Mesendoderm (in vitro differentiated cells): ENCODE results near the gene ADAMTS17.
A peak's percentile ranks its signal among the peaks of the same experiment; 100 is the strongest.

Source experiments
- DNase-seq: peaks from one replicate; pipeline ENCODE4 v3.0.0; 2013
- H2AK5ac ChIP-seq: 2 replicates; pipeline ENCODE4 v1.6.1; 2013; ENCODE audit warnings: low read length, inconsistent platforms
- H2BK120ac ChIP-seq: 2 replicates; pipeline ENCODE4 v1.6.1; 2013; ENCODE audit warnings: low read depth, mild to moderate bottlenecking, low read length, moderate library complexity, mixed read lengths
- H2BK15ac ChIP-seq: replicated peaks from 2 replicates; pipeline ENCODE4 v1.6.1; 2013; ENCODE audit warnings: low read depth, mild to moderate bottlenecking, moderate library complexity
- H2BK5ac ChIP-seq: 2 replicates; pipeline ENCODE4 v1.6.1; 2013; ENCODE audit warnings: low read length, inconsistent platforms
- H3K18ac ChIP-seq: 2 replicates; pipeline ENCODE4 v1.6.1; 2013; ENCODE audit warnings: mild to moderate bottlenecking, low read length, mixed read lengths
- H3K23ac ChIP-seq: one replicate; pipeline ENCODE4 v1.6.1; 2013; ENCODE audit warnings: low read length
- H3K27ac ChIP-seq: 2 replicates; pipeline ENCODE4 v1.5.1; 2013; ENCODE audit warnings: low read depth, mild to moderate bottlenecking, inconsistent platforms, low read length, moderate library complexity
- H3K27me3 ChIP-seq: 2 replicates; pipeline ENCODE4 v1.6.1; 2013; ENCODE audit warnings: low read length, control low read depth, mild to moderate bottlenecking, inconsistent platforms; ENCODE audit not compliant: insufficient read depth, poor library complexity
- H3K36me3 ChIP-seq: 2 replicates; pipeline ENCODE4 v1.6.1; 2013; ENCODE audit warnings: low read length, inconsistent platforms; ENCODE audit not compliant: control insufficient read depth, insufficient read depth
- H3K4ac ChIP-seq: one replicate; pipeline ENCODE4 v1.6.1; 2013; ENCODE audit warnings: low read depth, mild to moderate bottlenecking, low read length, moderate library complexity
- H3K4me1 ChIP-seq: 2 replicates; pipeline ENCODE4 v1.6.1; 2013; ENCODE audit warnings: low read depth, low read length, inconsistent platforms; ENCODE audit not compliant: control insufficient read depth
- H3K4me2 ChIP-seq: 2 replicates; pipeline ENCODE4 v1.6.1; 2013; ENCODE audit warnings: low read length
- H3K4me3 ChIP-seq: 2 replicates; pipeline ENCODE4 v1.5.1; 2013; ENCODE audit warnings: mild to moderate bottlenecking, low read length
- H3K56ac ChIP-seq: one replicate; pipeline ENCODE4 v1.6.1; 2013; ENCODE audit warnings: low read length
- H3K79me1 ChIP-seq: 2 replicates; pipeline ENCODE4 v1.6.1; 2013; ENCODE audit warnings: low read length, inconsistent platforms
- H3K79me2 ChIP-seq: 2 replicates; pipeline ENCODE4 v1.6.1; 2013; ENCODE audit warnings: mild to moderate bottlenecking, low read length; ENCODE audit not compliant: control insufficient read depth, insufficient read depth
- H3K9ac ChIP-seq: 2 replicates; pipeline ENCODE4 v1.6.1; 2013; ENCODE audit warnings: low read length, inconsistent platforms
- H4K5ac ChIP-seq: one replicate; pipeline ENCODE4 v1.6.1; 2013; ENCODE audit warnings: low read length
- H4K8ac ChIP-seq: one replicate; pipeline ENCODE4 v1.6.1; 2013; ENCODE audit warnings: low read depth, mild to moderate bottlenecking, control low read depth, low read length, moderate library complexity
- WGBS: extraction: QIAGEN DNeasy Blood & Tissue Kit; methylation state at CpG from one replicate; pipeline ENCODE4 v1.1.7; 2013; ENCODE audit warnings: low lambda C conversion rate, missing lambda C conversion rate; ENCODE audit not compliant: insufficient coverage; ENCODE audit errors: extremely low coverage; 5-methylcytosine and 5-hydroxymethylcytosine counted together

ADAMTS17 gene

GRCh38 chr15:100154338-100154737, 187.4 kb downstream of the ADAMTS17 start:
- Histone ChIP-seq H3K18ac (no peak overlapping the region), H4K8ac (no peak overlapping the region), H2BK5ac (no peak overlapping the region), H3K23ac (no peak overlapping the region), H2BK15ac (no peak overlapping the region), H3K36me3 (no peaks in the 10 kb centered on the region), H2AK5ac (no peak overlapping the region), H3K27ac (no peak overlapping the region), H3K27me3 (no peaks in the 10 kb centered on the region), H2BK120ac (no peak overlapping the region), H4K5ac (no peak overlapping the region), H3K79me1 (no peaks in the 10 kb centered on the region), H3K9ac (no peak overlapping the region), H3K79me2 (no peaks in the 10 kb centered on the region), H3K56ac (no peak overlapping the region), H3K4ac (no peak overlapping the region), H3K4me2 (no peak overlapping the region), H3K4me3 (no peak overlapping the region), H3K4me1 (no peaks in the 10 kb centered on the region)
- peak; percentile 15 for DNase-seq
- WGBS = no CpG with 5 or more reads among the region's 8 CpGs

- no peak for DNase-seq
- no peak overlapping the region for H2BK5ac ChIP-seq
- no peak overlapping the region for H3K18ac ChIP-seq
- no peak overlapping the region for H4K8ac ChIP-seq
- no peak overlapping the region for H2BK15ac ChIP-seq
- H3K36me3 ChIP-seq = no peaks in the 10 kb centered on the region
- H3K4me1 ChIP-seq = no peaks in the 10 kb centered on the region
- no peak overlapping the region for H2BK120ac ChIP-seq
- no peak overlapping the region for H3K4me2 ChIP-seq
- H3K56ac ChIP-seq = no peak overlapping the region
- no peaks in the 10 kb centered on the region for H3K79me1 ChIP-seq
- no peak overlapping the region for H3K4ac ChIP-seq
- no CpG with 5 or more reads among the region's 8 CpGs for WGBS
- no peak overlapping the region for H2AK5ac ChIP-seq
- no peak overlapping the region for H3K23ac ChIP-seq
- no peaks in the 10 kb centered on the region for H3K27me3 ChIP-seq
- H4K5ac ChIP-seq = no peak overlapping the region
- H3K79me2 ChIP-seq = no peaks in the 10 kb centered on the region
- no peak overlapping the region for H3K9ac ChIP-seq
- no peak overlapping the region for H3K4me3 ChIP-seq
- H3K27ac ChIP-seq = no peak overlapping the region
Observed at GRCh38 chr15:100152463-100152862, 189.3 kb downstream of the ADAMTS17 start.

GRCh38 chr15:100150906-100151305, 190.9 kb downstream of the ADAMTS17 start:
- DNase-seq = no peak
- Histone ChIP-seq H2BK15ac (no peak overlapping the region), H3K27me3 (no peaks in the 10 kb centered on the region), H3K79me1 (no peaks in the 10 kb centered on the region), H2AK5ac (no peak overlapping the region), H3K9ac (no peak overlapping the region), H3K4me1 (no peaks in the 10 kb centered on the region), H3K4ac (no peak overlapping the region), H3K18ac (no peak overlapping the region), H3K79me2 (no peaks in the 10 kb centered on the region), H3K56ac (no peak overlapping the region), H2BK120ac (no peak overlapping the region), H3K36me3 (no peaks in the 10 kb centered on the region), H2BK5ac (no peak overlapping the region), H4K8ac (no peak overlapping the region), H3K4me3 (no peak overlapping the region), H3K4me2 (no peak overlapping the region), H3K23ac (no peak overlapping the region), H4K5ac (no peak overlapping the region), H3K27ac (no peak overlapping the region)
- WGBS = no CpG with 5 or more reads among the region's 8 CpGs

- Histone ChIP-seq H3K27ac (no peak overlapping the region), H2AK5ac (no peak overlapping the region), H3K79me1 (no peaks in the 10 kb centered on the region), H2BK5ac (no peak overlapping the region), H3K4ac (no peak overlapping the region), H3K27me3 (no peaks in the 10 kb centered on the region), H4K5ac (no peak overlapping the region), H3K36me3 (no peaks in the 10 kb centered on the region), H3K23ac (no peak overlapping the region), H3K4me1 (no peaks in the 10 kb centered on the region), H2BK120ac (no peak overlapping the region), H2BK15ac (no peak overlapping the region), H3K18ac (no peak overlapping the region), H3K9ac (no peak overlapping the region), H3K4me2 (no peak overlapping the region), H3K56ac (no peak overlapping the region), H4K8ac (no peak overlapping the region), H3K4me3 (no peak overlapping the region), H3K79me2 (no peaks in the 10 kb centered on the region)
- no peak for DNase-seq
- no CpG with 5 or more reads among the region's 3 CpGs for WGBS
Observed at GRCh38 chr15:100147828-100148227, 193.9 kb downstream of the ADAMTS17 start.

GRCh38 chr15:100143378-100143777, 198.4 kb downstream of the ADAMTS17 start:
- no peaks in the 10 kb centered on the region for H3K4me1 ChIP-seq
- no peak overlapping the region for H2BK15ac ChIP-seq
- H3K27ac ChIP-seq = no peak overlapping the region
- H3K36me3 ChIP-seq = no peaks in the 10 kb centered on the region
- H3K4ac ChIP-seq = no peak overlapping the region
- H3K27me3 ChIP-seq = no peaks in the 10 kb centered on the region
- no peak overlapping the region for H3K4me3 ChIP-seq
- no peaks in the 10 kb centered on the region for H3K79me1 ChIP-seq
- H3K56ac ChIP-seq = no peak overlapping the region
- H4K8ac ChIP-seq = no peak overlapping the region
- WGBS = no CpG with 5 or more reads among the region's 1 CpG
- no peak overlapping the region for H3K4me2 ChIP-seq
- H2BK5ac ChIP-seq = no peak overlapping the region
- no peak overlapping the region for H2AK5ac ChIP-seq
- H4K5ac ChIP-seq = no peak overlapping the region
- no peak overlapping the region for H3K23ac ChIP-seq
- no peak overlapping the region for H3K18ac ChIP-seq
- H3K9ac ChIP-seq = no peak overlapping the region
- H2BK120ac ChIP-seq = no peak overlapping the region
- DNase-seq = no peak
- H3K79me2 ChIP-seq = no peaks in the 10 kb centered on the region

GRCh38 chr15:100141311-100142001, 200.3 kb downstream of the ADAMTS17 start:
- Histone ChIP-seq H3K4ac (no peak overlapping the region), H3K4me3 (no peak overlapping the region), H3K56ac (no peak overlapping the region), H2BK120ac (no peak overlapping the region), H3K36me3 (no peaks in the 10 kb centered on the region), H3K9ac (no peak overlapping the region), H3K23ac (no peak overlapping the region), H3K4me2 (no peak overlapping the region), H2BK5ac (no peak overlapping the region), H3K18ac (no peak overlapping the region), H4K5ac (no peak overlapping the region), H3K27me3 (no peaks in the 10 kb centered on the region), H4K8ac (no peak overlapping the region), H3K79me2 (no peaks in the 10 kb centered on the region), H3K79me1 (no peaks in the 10 kb centered on the region), H3K27ac (no peak overlapping the region), H2AK5ac (no peak overlapping the region), H2BK15ac (no peak overlapping the region), H3K4me1 (no peaks in the 10 kb centered on the region)
- DNase-seq = no peak
- WGBS = no CpG with 5 or more reads among the region's 11 CpGs
